ENCODE data around the gene SFPQ.

GRCh38 chr1:35178874-35179380 is 14.0 kb downstream of the SFPQ start:
- TF ChIP-seq CTCF (IDR thresholded peaks at IDR 0.05) (no peak), POLR2AphosphoS5 (IDR thresholded peaks at IDR 0.05) (no peak)
